Uterus (tissue), 2 donors: ENCODE data around the gene NPC1L1.

Experiments
- POLR2A ChIP-seq, 2 donors: fragments of 450-650 bp; IDR thresholded peaks; one replicate each; pipeline ENCODE4 v1.6.1; 2016; ENCODE audit warnings: antibody characterized with exemption in 2 of 2, mild to moderate bottlenecking in 1 of 2, moderate library complexity in 1 of 2
- TF ChIP-seq, protein P1 (sequence below), 4 experiments: fragments of 200-600 bp in 2 of 4; fragments of 450-650 bp in 2 of 4; sonication (generic) in 2 of 4; IDR thresholded peaks; one replicate each; pipeline ENCODE4 v1.5.1; 2016 to 2019; ENCODE audit warnings: antibody characterized with exemption in 4 of 4, mild to moderate bottlenecking in 2 of 4, moderate library complexity in 1 of 4

DNA sequence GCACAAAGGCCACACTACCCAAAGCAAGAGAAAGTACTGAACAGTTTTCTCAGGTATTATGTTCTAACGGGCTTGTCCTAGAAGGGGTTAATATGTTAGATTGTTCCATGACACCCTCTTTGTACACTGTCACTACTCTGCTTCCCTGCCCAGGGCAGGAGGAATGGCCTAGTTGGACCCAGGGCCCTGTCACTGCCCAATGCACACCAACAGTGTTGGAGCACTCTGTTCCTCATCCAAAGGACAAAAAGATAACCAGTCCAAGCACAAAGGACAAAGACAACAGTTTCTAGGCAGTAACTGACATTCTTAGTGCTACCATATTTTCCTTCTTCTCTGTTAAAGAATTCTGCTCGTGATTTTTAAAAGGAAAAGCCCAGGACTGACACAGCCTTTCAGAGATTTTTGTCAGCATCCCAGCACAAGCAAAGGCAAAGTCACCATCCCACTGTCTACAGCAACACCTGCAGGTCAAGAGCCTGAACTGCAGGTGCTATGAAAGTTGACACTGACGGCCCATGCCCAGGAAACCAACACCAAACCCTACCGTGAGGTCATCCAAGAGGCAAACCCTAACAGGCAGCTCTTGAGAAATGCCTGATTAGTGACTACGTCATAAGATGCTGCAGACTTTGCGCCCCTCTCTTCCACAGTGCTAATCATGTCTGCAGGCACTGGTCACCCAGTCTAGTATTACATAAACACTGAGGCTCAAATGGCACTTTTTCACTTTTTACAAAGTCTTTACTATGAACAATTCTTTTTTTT lies 63.9 kb downstream of the NPC1L1 start:
- TF ChIP-seq POLR2A (IDR thresholded peaks at IDR 0.05) = no peak
- TF ChIP-seq, protein P1, sequence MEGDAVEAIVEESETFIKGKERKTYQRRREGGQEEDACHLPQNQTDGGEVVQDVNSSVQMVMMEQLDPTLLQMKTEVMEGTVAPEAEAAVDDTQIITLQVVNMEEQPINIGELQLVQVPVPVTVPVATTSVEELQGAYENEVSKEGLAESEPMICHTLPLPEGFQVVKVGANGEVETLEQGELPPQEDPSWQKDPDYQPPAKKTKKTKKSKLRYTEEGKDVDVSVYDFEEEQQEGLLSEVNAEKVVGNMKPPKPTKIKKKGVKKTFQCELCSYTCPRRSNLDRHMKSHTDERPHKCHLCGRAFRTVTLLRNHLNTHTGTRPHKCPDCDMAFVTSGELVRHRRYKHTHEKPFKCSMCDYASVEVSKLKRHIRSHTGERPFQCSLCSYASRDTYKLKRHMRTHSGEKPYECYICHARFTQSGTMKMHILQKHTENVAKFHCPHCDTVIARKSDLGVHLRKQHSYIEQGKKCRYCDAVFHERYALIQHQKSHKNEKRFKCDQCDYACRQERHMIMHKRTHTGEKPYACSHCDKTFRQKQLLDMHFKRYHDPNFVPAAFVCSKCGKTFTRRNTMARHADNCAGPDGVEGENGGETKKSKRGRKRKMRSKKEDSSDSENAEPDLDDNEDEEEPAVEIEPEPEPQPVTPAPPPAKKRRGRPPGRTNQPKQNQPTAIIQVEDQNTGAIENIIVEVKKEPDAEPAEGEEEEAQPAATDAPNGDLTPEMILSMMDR (IDR thresholded peaks at IDR 0.05) = peak; percentile 70 to 85 (median 76)
